ENCODE data around the gene METTL27. TPM values are rescaled to one million over a fixed set of nuclear protein-coding genes. Genes with fewer than 3 reads are reported as not detected.
"Not testable (repeated sequence)": the region's sequence is repeated elsewhere in the genome, so short reads cannot be mapped to it uniquely, and the experiment has no call there.

METTL27 gene
- total and polyA plus RNA-seq, 2 of the 8 experiments (the other 6 are each of a cell fraction or from before 2014, with no cell fraction given): 6.2 to 12.0 TPM

DNA sequence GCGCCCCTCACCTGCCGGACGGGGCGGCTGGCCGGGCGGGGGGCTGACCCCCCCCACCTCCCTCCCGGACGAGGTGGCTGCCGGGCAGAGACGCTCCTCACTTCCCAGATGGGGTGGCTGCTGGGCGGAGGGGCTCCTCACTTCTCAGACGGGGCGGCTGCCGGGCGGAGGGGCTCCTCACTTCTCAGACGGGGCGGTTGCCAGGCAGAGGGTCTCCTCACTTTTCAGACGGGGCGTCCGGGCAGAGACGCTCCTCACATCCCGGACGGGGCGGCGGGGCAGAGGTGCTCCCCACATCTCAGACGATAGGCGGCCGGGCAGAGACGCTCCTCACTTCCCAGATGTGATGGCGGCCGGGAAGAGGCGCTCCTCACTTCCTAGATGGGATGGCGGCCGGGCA, 45.1 kb downstream of the METTL27 start:
- FAIRE-seq; H3K56ac ChIP-seq (replicated peaks; ENCODE audit: insufficient read length, low read depth, low read length); H2BK120ac ChIP-seq (replicated peaks; ENCODE audit: low read depth, low read length); H2BK20ac ChIP-seq (ENCODE audit: low read length); H3K9ac ChIP-seq (replicated peaks in 1 of 4; ENCODE audit: extremely low read depth in 1 of 4, low read depth in 3 of 4, low read length in 3 of 4); H2BK5ac ChIP-seq (ENCODE audit: low read depth, low read length); H3K23me2 ChIP-seq (ENCODE audit: low read depth, low read length); H3K4me3 ChIP-seq (ENCODE audit: extremely low read depth in 1 of 4, insufficient read depth in 2 of 4, low read depth in 3 of 4, low read length in 4 of 4); POLR2A ChIA-PET (ENCODE audit: partially characterized antibody); H2AK5ac ChIP-seq (ENCODE audit: low read depth, low read length); H3K14ac ChIP-seq (ENCODE audit: insufficient read length); H4K20me1 ChIP-seq (replicated peaks in 1 of 2; ENCODE audit: control insufficient read depth in 1 of 2, insufficient read depth in 2 of 2, low read length in 2 of 2); H3K36me3 ChIP-seq (ENCODE audit: control insufficient read depth in 2 of 4, insufficient read depth in 4 of 4, low read length in 3 of 4); H2BK15ac ChIP-seq (ENCODE audit: low read length); H3K4ac ChIP-seq (replicated peaks; ENCODE audit: insufficient read length, low read depth, low read length); H2AFZ ChIP-seq (ENCODE audit: low read length); H3K27me3 ChIP-seq (replicated peaks in 1 of 4; ENCODE audit: control insufficient read depth in 3 of 4, extremely low read depth in 1 of 4, insufficient read depth in 3 of 4, low read length in 3 of 4); H4K8ac ChIP-seq (ENCODE audit: extremely low read depth, insufficient read depth, low read length); H2BK12ac ChIP-seq (ENCODE audit: low read depth, low read length); H3K79me1 ChIP-seq (ENCODE audit: low read depth, low read length); H4K91ac ChIP-seq (replicated peaks; ENCODE audit: insufficient read length, low read length); H3K79me2 ChIP-seq (ENCODE audit: control insufficient read depth in 1 of 2, insufficient read depth in 2 of 2, low read length in 2 of 2); H3K9me3 ChIP-seq (ENCODE audit: insufficient read depth in 2 of 2, low read depth in 1 of 2, low read length in 1 of 2); H3K4me2 ChIP-seq (ENCODE audit: insufficient read depth in 1 of 2, low read depth in 2 of 2, low read length in 2 of 2); CTCF ChIA-PET (ENCODE audit: partially characterized antibody); H4K5ac ChIP-seq (ENCODE audit: insufficient read length, low read depth, low read length); H3K23ac ChIP-seq (ENCODE audit: insufficient read length); H3K18ac ChIP-seq (ENCODE audit: extremely low read depth, low read length); H3K4me1 ChIP-seq (replicated peaks in 1 of 4; ENCODE audit: control insufficient read depth in 3 of 4, insufficient read depth in 4 of 4, low read length in 3 of 4); H3K27ac ChIP-seq (ENCODE audit: low read depth, low read length): not testable (repeated sequence)
- 93% methylated on average over 3 of the region's 34 CpGs; no CpG with 5 or more reads in 1 of the 2 experiments for WGBS, 2 experiments (ENCODE audit: extremely low coverage in 1 of 2, insufficient coverage in 1 of 2, insufficient read length in 1 of 2, insufficient replicate concordance in 2 of 2, low coverage in 1 of 2, low lambda C conversion rate in 2 of 2, missing lambda C conversion rate in 1 of 2)
- peak in 1 of 2 experiments; percentile 33 for DNase-seq (ENCODE audit: low read depth in 1 of 2, low spot score in 2 of 2)

DNA sequence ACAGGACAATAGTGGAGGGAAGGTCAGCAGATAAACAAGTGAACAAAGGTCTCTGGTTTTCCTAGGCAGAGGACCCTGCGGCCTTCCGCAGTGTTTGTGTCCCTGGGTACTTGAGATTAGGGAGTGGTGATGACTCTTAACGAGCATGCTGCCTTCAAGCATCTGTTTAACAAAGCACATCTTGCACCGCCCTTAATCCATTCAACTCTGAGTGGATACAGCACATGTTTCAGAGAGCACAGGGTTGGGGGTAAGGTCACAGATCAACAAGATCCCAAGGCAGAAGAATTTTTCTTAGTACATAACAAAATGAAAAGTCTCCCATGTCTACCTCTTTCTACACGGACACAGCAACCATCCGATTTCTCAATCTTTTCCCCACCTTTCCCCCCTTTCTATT, 45.7 kb downstream of the METTL27 start:
- H3K4me1 ChIP-seq (replicated peaks in 1 of 4; ENCODE audit: control insufficient read depth in 3 of 4, insufficient read depth in 4 of 4, low read length in 3 of 4); H3K36me3 ChIP-seq (ENCODE audit: control insufficient read depth in 2 of 4, insufficient read depth in 4 of 4, low read length in 3 of 4); H3K27ac ChIP-seq (ENCODE audit: low read depth, low read length); H2AFZ ChIP-seq (ENCODE audit: low read length); H2BK5ac ChIP-seq (ENCODE audit: low read depth, low read length); H2BK120ac ChIP-seq (replicated peaks; ENCODE audit: low read depth, low read length); H4K20me1 ChIP-seq (replicated peaks in 1 of 2; ENCODE audit: control insufficient read depth in 1 of 2, insufficient read depth in 2 of 2, low read length in 2 of 2); H4K91ac ChIP-seq (replicated peaks; ENCODE audit: insufficient read length, low read length); H2AK5ac ChIP-seq (ENCODE audit: low read depth, low read length); H3K9me3 ChIP-seq (ENCODE audit: insufficient read depth in 2 of 2, low read depth in 1 of 2, low read length in 1 of 2); H3K23ac ChIP-seq (ENCODE audit: insufficient read length); H3K79me2 ChIP-seq (ENCODE audit: control insufficient read depth in 1 of 2, insufficient read depth in 2 of 2, low read length in 2 of 2); H3K23me2 ChIP-seq (ENCODE audit: low read depth, low read length); H3K4me3 ChIP-seq (ENCODE audit: extremely low read depth in 1 of 4, insufficient read depth in 2 of 4, low read depth in 3 of 4, low read length in 4 of 4); H3K18ac ChIP-seq (ENCODE audit: extremely low read depth, low read length); H3K27me3 ChIP-seq (replicated peaks in 1 of 4; ENCODE audit: control insufficient read depth in 3 of 4, extremely low read depth in 1 of 4, insufficient read depth in 3 of 4, low read length in 3 of 4); H2BK20ac ChIP-seq (ENCODE audit: low read length); H3K79me1 ChIP-seq (ENCODE audit: low read depth, low read length); H2BK15ac ChIP-seq (ENCODE audit: low read length); H4K5ac ChIP-seq (ENCODE audit: insufficient read length, low read depth, low read length); H3K4me2 ChIP-seq (ENCODE audit: insufficient read depth in 1 of 2, low read depth in 2 of 2, low read length in 2 of 2); H3K14ac ChIP-seq (ENCODE audit: insufficient read length); H3K56ac ChIP-seq (replicated peaks; ENCODE audit: insufficient read length, low read depth, low read length); H2BK12ac ChIP-seq (ENCODE audit: low read depth, low read length); FAIRE-seq; H3K9ac ChIP-seq (replicated peaks in 1 of 4; ENCODE audit: extremely low read depth in 1 of 4, low read depth in 3 of 4, low read length in 3 of 4); H3K4ac ChIP-seq (replicated peaks; ENCODE audit: insufficient read length, low read depth, low read length); H4K8ac ChIP-seq (ENCODE audit: extremely low read depth, insufficient read depth, low read length): not testable (repeated sequence)
- DNase-seq (ENCODE audit: low read depth in 1 of 2, low spot score in 2 of 2): peak in 1 of 2 experiments; percentile 11
- ChIA-PET POLR2A (ENCODE audit: partially characterized antibody) (interaction anchor here (0.7 to 1.2 kb wide), 2 partner anchors 37 to 62 kb away, joined by 3 read pairs; no protein-coding TSS in a partner anchor), CTCF (ENCODE audit: partially characterized antibody) (interaction anchor here (0.7 to 1.3 kb wide), 2 partner anchors 13 to 33 kb away, joined by 3 read pairs; no protein-coding TSS in a partner anchor)
- WGBS, 2 experiments (ENCODE audit: extremely low coverage in 1 of 2, insufficient coverage in 1 of 2, insufficient read length in 1 of 2, insufficient replicate concordance in 2 of 2, low coverage in 1 of 2, low lambda C conversion rate in 2 of 2, missing lambda C conversion rate in 1 of 2): 62% methylated on average over 2 of the region's 6 CpGs; no CpG with 5 or more reads in 1 of the 2 experiments

Measured in H1 (cell line).